IPS-11a (cell line): ENCODE results near the gene PCDH1.
A peak's percentile ranks its signal among the peaks of the same experiment; 100 is the strongest.

Experiments
- H3K4me3 ChIP-seq: one replicate; pipeline ENCODE4 v1.5.1; 2013; ENCODE audit warnings: low read depth, low read length, control low read depth

PCDH1 gene

DNA sequence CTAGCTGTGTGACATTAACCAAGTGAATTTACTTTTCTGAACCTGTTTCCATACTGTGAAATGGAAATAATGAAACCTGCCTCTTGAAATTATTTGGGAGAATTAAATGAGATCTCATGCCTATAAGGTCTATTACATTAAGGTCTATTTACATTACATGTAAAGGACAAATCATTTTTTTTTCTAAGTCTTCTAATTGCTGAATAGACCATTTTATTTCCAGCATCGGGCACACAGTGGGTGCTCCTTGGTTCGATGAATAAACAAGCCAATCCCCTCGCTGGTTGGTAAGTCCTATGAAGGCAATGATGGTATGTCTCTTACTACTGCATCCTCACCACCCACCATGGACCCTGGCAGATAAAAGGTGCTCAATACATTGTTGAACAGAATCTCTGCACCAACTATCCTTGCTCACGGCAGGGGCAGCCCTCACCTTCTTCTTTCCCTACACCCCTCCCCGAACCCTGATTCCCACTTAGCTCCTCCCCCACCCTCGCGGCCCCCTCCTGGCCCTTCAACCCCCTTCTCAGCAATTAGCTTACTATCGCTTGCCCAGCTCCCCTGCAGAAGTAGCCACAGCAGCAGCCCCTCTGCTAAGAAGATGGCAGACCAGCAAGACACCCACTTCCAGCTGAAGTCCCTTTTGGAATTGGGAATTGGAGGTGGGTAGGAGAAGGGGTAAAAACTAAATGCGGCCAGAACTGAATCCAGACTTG, 3.0 kb downstream of the PCDH1 start:
- peak overlapping the region; percentile 91 for H3K4me3 ChIP-seq

GRCh38 chr5:141874262-141874964, 3.8 kb downstream of the PCDH1 start:
- no peak overlapping the region for H3K4me3 ChIP-seq

- H3K4me3 ChIP-seq = no peak overlapping the region
Observed at GRCh38 chr5:141873933-141874261, 4.3 kb downstream of the PCDH1 start.

DNA sequence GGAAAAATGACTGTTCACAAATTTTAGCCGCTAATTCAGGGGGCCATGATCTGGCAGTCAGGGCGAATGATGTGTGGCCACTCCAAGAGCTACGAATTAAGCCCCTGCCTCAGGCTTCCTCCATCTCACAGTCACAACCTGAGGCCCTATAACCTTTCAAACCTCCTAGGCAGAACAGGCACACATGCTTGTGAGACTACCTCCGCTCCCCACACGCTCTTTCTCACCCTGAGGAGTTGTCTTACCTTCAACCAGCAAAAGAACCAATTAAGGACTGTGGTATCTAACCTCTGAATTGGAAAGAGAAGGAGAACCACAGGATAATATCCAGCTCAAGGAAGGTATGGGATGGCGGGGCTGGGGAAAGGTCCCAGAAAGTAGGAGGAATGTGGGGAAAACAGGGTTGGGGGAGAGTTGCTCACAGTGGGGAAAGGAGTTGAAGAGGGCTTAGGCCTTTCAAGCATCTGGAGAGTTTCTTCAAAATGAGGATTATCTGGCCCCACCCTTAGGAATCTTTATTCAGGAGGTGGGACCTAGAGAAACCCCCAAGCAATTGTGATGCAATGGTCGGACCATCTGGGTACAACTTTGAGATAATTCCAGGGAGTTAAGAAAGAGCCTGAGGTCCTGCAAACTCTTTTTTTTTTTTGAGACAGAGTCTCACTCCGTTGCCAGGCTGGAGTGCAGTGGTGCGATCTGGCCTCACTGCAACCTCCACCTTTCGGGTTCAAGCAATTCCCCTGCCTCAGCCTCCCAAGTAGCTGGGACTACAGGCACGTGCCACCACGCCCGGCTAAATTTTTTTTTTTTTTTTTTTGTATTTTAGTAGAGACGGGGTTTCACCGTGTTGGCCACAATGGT, 5.5 kb downstream of the PCDH1 start:
- H3K4me3 ChIP-seq = no peak overlapping the region

DNA sequence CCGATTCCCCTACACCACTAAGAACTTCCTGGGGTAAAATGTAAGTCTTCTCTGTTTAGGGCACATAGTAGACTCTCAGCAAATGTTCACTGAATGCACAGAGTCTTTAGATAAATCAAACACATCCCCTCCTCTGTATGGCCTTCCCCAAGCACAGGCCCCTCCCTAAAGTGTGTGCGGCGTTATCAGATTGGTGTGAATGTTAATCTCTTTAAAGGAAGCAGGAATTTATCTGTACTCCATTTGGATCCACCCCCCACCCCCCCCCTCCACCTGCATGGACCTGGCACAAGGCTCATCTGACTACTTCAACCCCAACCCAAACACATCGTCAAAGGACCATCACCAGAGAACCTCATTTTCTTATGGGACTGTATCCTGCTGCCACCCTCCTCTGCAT, 6.3 kb downstream of the PCDH1 start:
- H3K4me3 ChIP-seq = no peak overlapping the region

- no peak overlapping the region for H3K4me3 ChIP-seq
Observed at GRCh38 chr5:141870871-141871270, 7.3 kb downstream of the PCDH1 start.

DNA sequence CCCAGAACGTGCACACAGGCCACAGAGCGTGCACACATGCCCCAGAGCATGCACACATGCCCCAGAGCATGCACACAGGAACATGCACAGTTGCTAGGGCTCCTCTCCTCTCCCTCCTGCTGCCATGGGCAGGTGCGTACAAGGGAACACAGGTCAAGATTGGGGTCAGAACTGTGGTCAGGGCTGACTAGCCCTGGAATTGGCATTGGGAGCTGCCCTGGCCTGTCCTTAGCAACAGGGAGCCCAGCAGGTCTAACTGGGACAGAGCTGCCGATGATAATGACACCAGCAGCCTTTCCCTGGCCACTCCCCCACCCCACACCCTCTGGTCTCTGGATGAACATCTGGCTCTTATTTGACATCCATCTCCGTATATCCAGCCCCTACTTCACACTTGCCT, 8.0 kb downstream of the PCDH1 start:
- H3K4me3 ChIP-seq = no peak overlapping the region

DNA sequence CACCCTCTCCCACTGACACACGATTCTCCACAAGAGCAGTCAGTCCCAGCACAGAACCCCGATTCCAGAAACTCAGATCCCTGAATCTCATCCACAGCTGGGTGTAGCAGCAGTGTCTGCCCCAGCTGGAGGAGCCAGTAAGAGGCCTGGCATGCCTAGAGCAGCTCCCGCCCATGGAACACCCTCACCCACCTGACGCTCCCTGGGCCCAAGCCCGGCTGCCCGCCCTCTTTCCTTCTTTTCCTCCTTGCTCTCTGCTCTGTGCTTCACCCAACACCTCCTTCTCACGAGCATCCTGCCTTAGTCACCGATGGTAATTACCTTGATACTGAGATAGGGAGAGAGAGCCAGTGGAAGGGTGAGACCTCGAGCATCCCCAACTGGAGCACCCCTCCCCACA, 8.7 kb downstream of the PCDH1 start:
- H3K4me3 ChIP-seq = no peak overlapping the region

GRCh38 chr5:141869040-141869439, 9.2 kb downstream of the PCDH1 start:
- H3K4me3 ChIP-seq = no peak overlapping the region

- no peak overlapping the region for H3K4me3 ChIP-seq
Observed at GRCh38 chr5:141868541-141868940, 9.7 kb downstream of the PCDH1 start.

DNA sequence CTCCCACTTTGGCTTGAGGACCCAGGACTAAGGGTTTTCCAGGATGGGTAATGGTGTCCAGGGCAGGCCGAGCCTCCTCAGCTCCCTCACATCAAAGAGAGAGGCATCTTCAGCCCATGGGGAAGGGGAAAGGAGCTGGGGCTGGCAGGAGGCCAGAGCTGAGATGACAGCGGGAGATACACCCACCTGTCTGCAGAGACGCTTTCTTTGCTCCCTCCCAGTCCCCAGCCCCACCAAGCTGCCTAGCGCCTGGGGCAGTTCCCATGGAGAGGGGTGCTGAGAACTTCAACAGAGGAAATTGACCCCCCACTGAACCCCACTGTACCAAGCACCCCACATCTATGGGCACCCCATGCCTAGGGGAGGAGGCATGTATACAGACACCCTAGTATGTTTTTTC, 10.6 kb downstream of the PCDH1 start:
- no peak overlapping the region for H3K4me3 ChIP-seq

DNA sequence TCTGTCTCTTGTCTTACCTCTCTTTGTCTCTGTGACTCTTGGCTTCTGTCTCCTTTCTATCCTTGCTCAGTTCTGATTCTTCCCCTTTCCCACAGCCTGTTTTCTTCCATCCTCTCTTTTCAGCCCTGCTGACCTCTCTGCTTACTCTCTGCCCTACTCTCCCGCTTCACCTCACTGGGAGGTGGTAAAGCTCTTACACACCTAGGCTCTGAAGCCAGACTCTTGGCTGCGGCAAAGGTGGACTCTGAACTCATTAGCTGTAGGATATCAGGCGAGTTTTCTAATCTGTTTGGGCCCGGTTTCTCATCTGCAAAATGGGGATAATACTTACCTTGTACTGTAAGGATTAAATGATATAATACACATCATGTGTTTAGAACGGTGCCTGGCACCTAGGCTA, 11.1 kb downstream of the PCDH1 start:
- H3K4me3 ChIP-seq = no peak overlapping the region

DNA sequence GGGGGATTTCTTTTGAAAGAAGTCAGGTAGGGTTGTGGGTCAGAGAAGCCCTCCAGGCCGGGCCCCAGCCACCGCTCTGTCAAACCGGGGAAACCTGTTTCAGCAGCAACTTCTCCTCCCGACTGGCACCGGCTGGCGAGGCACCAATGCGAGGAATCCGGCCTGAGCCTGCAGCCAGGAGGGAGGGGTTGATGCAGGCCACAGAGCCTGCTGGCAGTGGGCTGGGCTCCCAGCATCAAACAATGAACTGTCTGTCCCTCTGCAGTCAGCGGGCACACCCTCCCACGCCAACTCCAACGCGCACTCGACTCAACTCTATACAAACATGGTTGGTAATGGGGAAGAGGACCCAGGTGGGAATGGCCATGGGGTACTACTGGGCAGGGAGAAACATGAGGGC, 12.1 kb downstream of the PCDH1 start:
- no peak overlapping the region for H3K4me3 ChIP-seq

DNA sequence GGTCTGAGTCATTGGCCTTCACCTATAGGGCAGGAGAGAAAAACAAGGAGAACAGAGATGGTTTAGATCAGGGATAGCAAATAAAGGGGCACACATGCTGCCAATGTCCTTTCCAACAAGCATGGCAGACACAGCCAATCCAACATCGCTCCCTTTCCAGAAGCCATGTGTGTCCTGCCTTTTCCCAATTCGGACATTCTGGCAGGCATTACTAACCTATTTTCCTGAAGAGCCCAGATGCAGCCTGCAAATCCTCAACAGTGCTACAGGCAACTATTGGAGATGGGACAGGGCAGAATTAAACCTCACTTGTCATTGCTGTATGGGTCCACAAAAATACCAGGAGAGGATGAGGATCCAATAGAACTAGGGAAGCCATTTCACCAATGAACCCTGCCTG, 12.8 kb downstream of the PCDH1 start:
- H3K4me3 ChIP-seq = no peak overlapping the region

DNA sequence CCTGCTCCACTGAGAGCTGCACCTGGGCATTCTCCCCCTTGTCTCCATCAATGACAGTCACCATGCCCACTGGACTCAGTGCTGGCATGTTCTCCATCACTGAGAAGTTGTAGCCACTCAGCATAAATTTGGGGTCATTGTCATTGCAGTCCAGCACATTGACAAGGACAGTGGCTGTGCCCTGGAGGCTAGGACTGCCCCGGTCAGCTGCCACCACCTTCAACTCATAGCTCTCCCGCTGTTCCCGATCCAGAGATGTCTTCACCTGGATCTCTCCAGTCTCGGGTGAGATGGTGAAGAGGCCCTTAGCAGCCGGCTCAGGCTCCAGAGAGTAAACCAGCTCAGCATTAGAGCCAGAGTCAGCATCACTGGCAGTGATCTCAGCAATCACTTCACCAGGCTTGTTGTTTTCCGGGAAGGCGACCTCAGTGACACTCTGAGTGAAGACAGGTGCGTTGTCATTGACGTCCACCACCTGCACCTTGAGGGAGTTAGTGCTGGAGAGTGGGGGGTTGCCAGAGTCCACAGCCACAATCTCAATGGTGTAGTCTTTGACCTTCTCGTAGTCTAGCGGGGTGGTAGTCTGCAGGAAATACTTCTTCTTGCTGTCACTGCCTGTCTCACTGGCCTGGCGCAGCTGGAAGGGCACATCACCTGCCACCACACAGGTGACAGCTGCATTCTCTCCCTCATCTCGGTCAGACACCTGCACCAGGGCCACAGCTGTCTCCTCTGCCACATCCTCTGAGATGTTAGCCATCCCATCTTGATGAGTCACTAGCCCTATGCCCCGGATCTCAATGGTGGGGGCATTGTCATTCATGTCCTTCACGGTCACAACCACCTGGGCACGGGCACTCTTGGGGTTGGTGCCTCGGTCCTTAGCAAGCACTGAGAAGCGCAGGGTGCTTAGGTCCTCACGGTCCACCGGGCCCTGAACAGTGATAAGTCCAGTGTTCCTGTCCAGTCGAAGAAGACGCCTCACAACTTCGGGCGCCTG, 13.5 kb downstream of the PCDH1 start:
- H3K4me3 ChIP-seq = no peak overlapping the region

DNA sequence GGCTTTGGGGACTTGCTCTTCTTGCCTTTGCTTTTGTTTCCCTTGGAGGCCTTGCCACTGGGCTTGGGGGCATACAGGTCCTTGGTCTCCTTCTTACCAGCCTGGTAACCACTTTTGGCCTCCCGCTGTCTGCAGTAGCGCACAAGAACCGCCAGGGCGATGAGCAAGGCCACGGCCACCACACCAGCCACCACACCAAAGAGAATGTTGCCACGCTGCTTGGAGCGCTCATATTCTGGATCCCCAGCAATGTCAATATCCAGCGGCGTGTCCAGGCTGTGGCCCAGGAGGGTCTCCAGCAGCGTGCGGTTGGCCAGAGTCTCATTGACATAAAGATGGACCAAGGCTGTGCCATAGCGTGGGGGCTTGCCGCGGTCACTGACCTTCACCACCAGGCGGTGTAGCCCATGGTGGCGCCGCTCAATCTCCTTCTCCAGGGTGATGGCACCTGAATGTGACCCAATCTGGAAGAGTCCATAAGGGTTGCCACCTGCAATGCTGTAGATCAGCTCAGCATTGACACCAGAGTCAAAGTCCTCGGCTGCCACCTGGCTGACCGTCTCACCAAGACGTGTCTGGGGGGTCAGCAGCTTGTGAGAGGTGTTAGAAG, 14.5 kb downstream of the PCDH1 start:
- no peak overlapping the region for H3K4me3 ChIP-seq

- H3K4me3 ChIP-seq = no peak overlapping the region
Observed at GRCh38 chr5:141862936-141863543, 15.2 kb downstream of the PCDH1 start.

DNA sequence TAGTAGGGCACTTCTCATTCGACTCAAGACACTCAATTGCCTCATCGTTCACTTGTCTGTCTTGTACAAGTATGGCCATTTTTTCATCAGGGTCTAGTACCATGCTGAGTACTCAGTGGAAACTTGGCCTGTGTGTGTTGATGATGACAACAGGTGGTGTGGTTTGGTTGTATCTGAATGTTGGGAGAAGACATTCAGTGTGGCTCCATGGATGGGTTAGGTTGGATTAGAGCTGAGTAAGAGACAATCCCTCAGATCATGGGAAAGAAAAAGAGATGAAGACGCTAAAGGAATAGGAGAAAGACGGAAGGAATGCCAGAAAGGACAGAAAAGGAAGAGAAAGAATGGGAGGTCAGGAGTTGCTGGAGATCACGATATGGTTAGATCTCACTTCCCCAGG, 17.0 kb downstream of the PCDH1 start:
- H3K4me3 ChIP-seq = no peak overlapping the region

- no peak overlapping the region for H3K4me3 ChIP-seq
Observed at GRCh38 chr5:141858079-141858765, 20.0 kb downstream of the PCDH1 start.
